ENCODE results near the gene NIPAL3.
"Not testable (repeated sequence)": the region's sequence is repeated elsewhere in the genome, so short reads cannot be mapped to it uniquely, and the experiment has no call there.

The NIPAL3 gene

DNA sequence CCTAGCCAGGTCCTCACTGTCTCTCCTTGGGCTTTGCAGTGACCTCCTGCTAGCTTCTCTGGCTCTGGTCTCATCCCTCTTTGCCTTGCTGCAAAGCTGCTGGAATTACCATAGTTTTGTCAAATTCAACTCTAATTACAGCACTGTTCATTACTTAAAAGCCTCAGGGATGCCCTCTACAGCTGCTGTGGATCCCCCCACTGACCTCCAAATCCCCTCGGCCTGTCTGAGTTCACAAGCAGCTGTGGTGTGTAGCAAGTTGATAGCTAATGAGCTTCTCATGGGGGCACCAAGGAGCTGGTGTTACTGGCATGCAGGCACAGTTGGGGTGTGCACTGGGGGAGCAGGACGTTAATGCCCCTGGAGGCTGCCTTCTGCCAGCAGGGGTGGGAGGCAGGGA is 24.8 kb downstream of the NIPAL3 start:
- POLR2A ChIA-PET: no interaction called here
- TF ChIP-seq ELF4 (IDR thresholded peaks at IDR 0.05) (no peak), ARNT (IDR thresholded peaks at IDR 0.05) (no peak), HDGF (IDR thresholded peaks at IDR 0.05; ENCODE audit: borderline replicate concordance) (no peak), LEF1 (IDR thresholded peaks at IDR 0.05; ENCODE audit: borderline replicate concordance) (no peak)
- CTCF ChIA-PET: interaction anchor here (1.2 kb wide), 1 partner anchor 25 kb away, joined by 4 read pairs; the partner anchor contains the start of gene NIPAL3
- DNase-seq (ENCODE audit: extremely low spot score): no peak

GRCh38 chr1:24441480-24441879 is 25.9 kb downstream of the NIPAL3 start:
- POLR2A ChIA-PET: no interaction called here
- CTCF ChIA-PET: no interaction called here
- DNase-seq (ENCODE audit: extremely low spot score): no peak
- TF ChIP-seq HDGF (IDR thresholded peaks at IDR 0.05; ENCODE audit: borderline replicate concordance): no peak
- TF ChIP-seq FOXK2 (IDR thresholded peaks at IDR 0.05): no peak
- no peak for TF ChIP-seq NFRKB (IDR thresholded peaks at IDR 0.05)
- no peak for TF ChIP-seq CTBP1 (IDR thresholded peaks at IDR 0.05; ENCODE audit: borderline replicate concordance)
- no peak for TF ChIP-seq LEF1 (IDR thresholded peaks at IDR 0.05; ENCODE audit: borderline replicate concordance)
- TF ChIP-seq L3MBTL2 (conservative IDR thresholded peaks at IDR 0.05): no peak
- no peak for TF ChIP-seq ARNT (IDR thresholded peaks at IDR 0.05)
- no peak for TF ChIP-seq FOXA1 (IDR thresholded peaks at IDR 0.05)
- no peak for TF ChIP-seq TARDBP (IDR thresholded peaks at IDR 0.05)
- TF ChIP-seq, protein P1, sequence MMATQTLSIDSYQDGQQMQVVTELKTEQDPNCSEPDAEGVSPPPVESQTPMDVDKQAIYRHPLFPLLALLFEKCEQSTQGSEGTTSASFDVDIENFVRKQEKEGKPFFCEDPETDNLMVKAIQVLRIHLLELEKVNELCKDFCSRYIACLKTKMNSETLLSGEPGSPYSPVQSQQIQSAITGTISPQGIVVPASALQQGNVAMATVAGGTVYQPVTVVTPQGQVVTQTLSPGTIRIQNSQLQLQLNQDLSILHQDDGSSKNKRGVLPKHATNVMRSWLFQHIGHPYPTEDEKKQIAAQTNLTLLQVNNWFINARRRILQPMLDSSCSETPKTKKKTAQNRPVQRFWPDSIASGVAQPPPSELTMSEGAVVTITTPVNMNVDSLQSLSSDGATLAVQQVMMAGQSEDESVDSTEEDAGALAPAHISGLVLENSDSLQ (IDR thresholded peaks at IDR 0.05): no peak

DNA sequence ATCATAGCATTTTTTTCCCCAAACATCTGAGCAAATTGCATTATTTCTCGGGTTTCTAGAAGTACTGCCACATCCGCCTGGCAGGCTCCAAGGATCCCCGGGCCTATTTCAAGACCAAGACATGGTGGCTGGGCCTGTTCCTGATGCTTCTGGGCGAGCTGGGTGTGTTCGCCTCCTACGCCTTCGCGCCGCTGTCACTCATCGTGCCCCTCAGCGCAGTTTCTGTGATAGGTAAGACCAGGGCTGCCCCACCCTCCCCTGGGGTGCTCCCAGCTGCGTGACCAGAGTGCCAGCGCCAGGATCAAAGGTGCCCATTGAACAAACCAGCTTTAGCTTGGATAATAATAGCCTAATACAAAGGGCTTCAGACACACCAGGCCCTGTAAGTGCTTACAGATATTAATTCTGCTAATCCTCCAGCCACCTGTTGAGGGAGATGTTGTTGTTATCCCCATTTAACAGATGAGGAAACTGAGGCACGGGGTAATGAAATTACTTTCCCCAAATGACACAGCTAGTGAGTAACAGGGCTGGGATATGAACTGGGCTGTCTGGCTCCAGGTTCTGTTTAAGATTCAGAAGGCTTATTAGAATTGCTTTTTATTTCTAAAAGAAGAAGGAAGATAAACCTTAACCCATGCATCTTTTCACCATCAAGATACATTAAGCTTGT is 26.5 kb downstream of the NIPAL3 start:
- CTCF ChIA-PET: interaction anchor here (0.7 to 1.6 kb wide), 2 partner anchors 27 to 100 kb away, joined by 3 to 6 read pairs; partner anchors contain the start of gene NIPAL3
- no peak for DNase-seq (ENCODE audit: extremely low spot score)
- TF ChIP-seq L3MBTL2 (conservative IDR thresholded peaks at IDR 0.05): no peak
- POLR2A ChIA-PET: no interaction called here

DNA sequence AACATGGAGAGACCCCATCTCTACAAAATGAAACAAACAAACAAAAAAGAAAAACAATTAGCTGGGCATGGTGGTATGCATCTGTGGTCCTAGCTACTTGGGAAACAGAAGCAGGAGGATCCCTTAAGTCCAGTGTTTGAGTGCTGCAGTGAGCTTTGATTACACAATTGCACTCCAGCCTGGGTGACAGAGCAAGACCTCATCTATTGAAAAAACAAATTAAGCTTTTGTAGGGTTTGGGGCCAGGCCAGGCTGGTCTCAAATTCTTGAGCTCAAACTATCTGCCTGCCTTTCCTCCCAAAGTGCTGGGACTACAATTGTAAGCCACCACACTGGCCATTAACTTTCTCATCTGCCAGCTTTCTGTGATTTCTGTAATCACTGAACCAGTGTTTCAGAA is 27.2 kb downstream of the NIPAL3 start:
- ChIA-PET CTCF (interaction anchor here (0.7 to 1.6 kb wide), 2 partner anchors 27 to 100 kb away, joined by 3 to 6 read pairs; partner anchors contain the start of gene NIPAL3), POLR2A (no interaction called here)
- TF ChIP-seq L3MBTL2 (conservative IDR thresholded peaks at IDR 0.05) (no peak), LEF1 (IDR thresholded peaks at IDR 0.05; ENCODE audit: borderline replicate concordance) (no peak), ZNF384 (IDR thresholded peaks at IDR 0.05) (no peak), SUZ12 (IDR thresholded peaks at IDR 0.05) (no peak), BHLHE40 (IDR thresholded peaks at IDR 0.05; ENCODE audit: borderline replicate concordance) (no peak), FOXK2 (IDR thresholded peaks at IDR 0.05) (no peak), TARDBP (IDR thresholded peaks at IDR 0.05) (no peak), HDGF (IDR thresholded peaks at IDR 0.05; ENCODE audit: borderline replicate concordance) (no peak)
- no peak for DNase-seq (ENCODE audit: extremely low spot score)

DNA sequence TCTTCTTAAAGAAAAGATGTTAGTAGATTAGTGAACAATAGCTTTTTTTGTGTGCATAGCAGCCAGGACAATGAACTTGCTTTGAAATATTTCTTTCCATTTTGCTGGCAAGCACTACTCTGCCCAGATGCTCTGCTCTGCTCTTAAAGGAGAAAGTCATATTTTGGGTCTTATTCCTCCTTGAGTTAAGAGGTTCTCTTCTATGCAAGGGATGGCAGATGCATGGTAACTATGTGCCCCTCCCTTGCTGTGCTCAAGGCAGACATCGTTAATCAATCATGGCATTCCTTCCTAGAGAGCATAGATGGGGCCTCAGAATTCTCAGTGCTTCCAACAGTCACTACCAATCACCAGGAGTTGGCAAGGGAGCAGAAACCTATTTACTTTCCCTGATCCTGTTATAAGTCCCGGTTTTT is 27.6 kb downstream of the NIPAL3 start:
- ChIA-PET POLR2A (no interaction called here), CTCF (interaction anchor here (1.6 kb wide), 1 partner anchor 28 kb away, joined by 6 read pairs; the partner anchor contains the start of gene NIPAL3)
- no peak for DNase-seq (ENCODE audit: extremely low spot score)
- TF ChIP-seq SP1 (IDR thresholded peaks at IDR 0.05) (no peak), SUZ12 (IDR thresholded peaks at IDR 0.05) (no peak), ELF4 (IDR thresholded peaks at IDR 0.05) (no peak), BHLHE40 (IDR thresholded peaks at IDR 0.05; ENCODE audit: borderline replicate concordance) (no peak), FOXK2 (IDR thresholded peaks at IDR 0.05) (no peak)
- TF ChIP-seq, protein P1 (IDR thresholded peaks at IDR 0.05): no peak

DNA sequence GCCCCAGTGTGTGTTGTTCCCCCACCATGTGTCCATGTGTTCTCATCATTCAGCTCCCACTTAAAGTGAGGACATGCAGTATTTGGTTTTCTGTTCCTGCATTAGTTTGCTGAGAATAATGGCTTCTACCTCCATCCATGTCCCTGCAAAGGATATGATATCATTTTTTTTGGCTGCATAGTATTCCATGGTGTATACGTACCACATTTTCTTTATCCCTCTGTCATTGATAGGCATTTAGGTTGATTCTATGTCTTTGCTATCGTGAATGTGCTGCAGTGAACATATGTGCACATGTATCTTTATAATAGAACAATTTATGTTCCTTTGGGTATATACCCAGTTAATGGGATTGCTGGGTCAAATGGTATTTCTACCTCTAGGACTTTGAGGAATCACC is 30.8 kb downstream of the NIPAL3 start:
- DNase-seq (ENCODE audit: extremely low spot score); POLR2A ChIA-PET; CTCF ChIA-PET: not testable (repeated sequence)

- ChIA-PET POLR2A (no interaction called here), CTCF (no interaction called here)
- DNase-seq (ENCODE audit: extremely low spot score): no peak
- TF ChIP-seq ARNT (IDR thresholded peaks at IDR 0.05): no peak
- no peak for TF ChIP-seq BHLHE40 (IDR thresholded peaks at IDR 0.05; ENCODE audit: borderline replicate concordance)
- no peak for TF ChIP-seq FOXM1 (IDR thresholded peaks at IDR 0.05; ENCODE audit: borderline replicate concordance)
- no peak for TF ChIP-seq FOXA1 (IDR thresholded peaks at IDR 0.05)
- TF ChIP-seq HDGF (IDR thresholded peaks at IDR 0.05; ENCODE audit: borderline replicate concordance): no peak
- TF ChIP-seq, protein P1 (IDR thresholded peaks at IDR 0.05): no peak
- no peak for TF ChIP-seq L3MBTL2 (conservative IDR thresholded peaks at IDR 0.05)
- TF ChIP-seq CTBP1 (IDR thresholded peaks at IDR 0.05; ENCODE audit: borderline replicate concordance): no peak
- TF ChIP-seq FOXK2 (IDR thresholded peaks at IDR 0.05): no peak
- TF ChIP-seq LEF1 (IDR thresholded peaks at IDR 0.05; ENCODE audit: borderline replicate concordance): no peak
These were observed 34.7 kb downstream of the NIPAL3 start for GRCh38 chr1:24450316-24450715.
